HepG2 (cell line): ENCODE data around the gene PRSS38.

Experiments used
- ATF4 ChIP-seq, 2 experiments: fragments of 450-650 bp in 1 of 2; sonication (generic) in 1 of 2; formaldehyde crosslinking; IDR thresholded peaks; 2 replicates each; pipeline versions ENCODE4 v1.5.0 to v1.8.0; 2020 to 2022; ENCODE audit warnings: mild to moderate bottlenecking in 1 of 2, missing genetic modification reagents in 1 of 2
- CEBPB ChIP-seq: IDR thresholded peaks from 2 replicates; pipeline ENCODE4 v1.6.1; 2011; ENCODE audit warnings: low read depth, low read length, improper control_type of control experiment, borderline replicate concordance
- HMGXB4 ChIP-seq, 2 experiments: sonication (generic) in 1 of 2; formaldehyde crosslinking in 1 of 2; IDR thresholded peaks; 2 replicates each; pipeline versions ENCODE4 v1.4.0 to v1.6.1; 2018 to 2020; ENCODE audit warnings: missing genetic modification reagents in 2 of 2, borderline replicate concordance in 1 of 2, low read depth in 1 of 2, mild to moderate bottlenecking in 1 of 2, missing biosample characterization in 1 of 2
- RXRA ChIP-seq: sonication (generic); formaldehyde crosslinking; IDR thresholded peaks from 2 replicates; pipeline ENCODE4 v1.5.1; 2020; ENCODE audit warnings: missing genetic modification reagents
- STAT6 ChIP-seq: sonication (generic); formaldehyde crosslinking; IDR thresholded peaks from 2 replicates; pipeline ENCODE4 v1.4.0; 2020; ENCODE audit warnings: missing genetic modification reagents, mild to moderate bottlenecking, borderline replicate concordance
- TRIM22 ChIP-seq: fragments of 450-650 bp; IDR thresholded peaks from 2 replicates; pipeline ENCODE4 v1.6.1; 2017
- YY1 ChIP-seq: IDR thresholded peaks from 2 replicates; pipeline ENCODE4 v1.6.1; 2011; ENCODE audit warnings: low read length, low read depth, moderate library complexity, mild to moderate bottlenecking; ENCODE audit not compliant: insufficient read depth, insufficient replicate concordance
- ZBTB10 ChIP-seq: sonication (generic); formaldehyde crosslinking; IDR thresholded peaks from 2 replicates; pipeline ENCODE4 v1.4.0; 2020; ENCODE audit warnings: missing genetic modification reagents, borderline replicate concordance
- ZNF12 ChIP-seq: sonication (generic); formaldehyde crosslinking; IDR thresholded peaks from 2 replicates; pipeline ENCODE4 v1.5.0; 2020; ENCODE audit warnings: missing genetic modification reagents
- ZNF704 ChIP-seq: sonication (generic); formaldehyde crosslinking; IDR thresholded peaks from 2 replicates; pipeline ENCODE4 v1.8.1; 2023; ENCODE audit warnings: mild to moderate bottlenecking, inconsistent platforms, moderate library complexity, missing genetic modification reagents, borderline replicate concordance
- TF ChIP-seq, protein P1 (sequence below): sonication (generic); formaldehyde crosslinking; IDR thresholded peaks from 2 replicates; pipeline ENCODE4 v1.5.0; 2020; ENCODE audit warnings: mild to moderate bottlenecking, missing genetic modification reagents, moderate library complexity

DNA sequence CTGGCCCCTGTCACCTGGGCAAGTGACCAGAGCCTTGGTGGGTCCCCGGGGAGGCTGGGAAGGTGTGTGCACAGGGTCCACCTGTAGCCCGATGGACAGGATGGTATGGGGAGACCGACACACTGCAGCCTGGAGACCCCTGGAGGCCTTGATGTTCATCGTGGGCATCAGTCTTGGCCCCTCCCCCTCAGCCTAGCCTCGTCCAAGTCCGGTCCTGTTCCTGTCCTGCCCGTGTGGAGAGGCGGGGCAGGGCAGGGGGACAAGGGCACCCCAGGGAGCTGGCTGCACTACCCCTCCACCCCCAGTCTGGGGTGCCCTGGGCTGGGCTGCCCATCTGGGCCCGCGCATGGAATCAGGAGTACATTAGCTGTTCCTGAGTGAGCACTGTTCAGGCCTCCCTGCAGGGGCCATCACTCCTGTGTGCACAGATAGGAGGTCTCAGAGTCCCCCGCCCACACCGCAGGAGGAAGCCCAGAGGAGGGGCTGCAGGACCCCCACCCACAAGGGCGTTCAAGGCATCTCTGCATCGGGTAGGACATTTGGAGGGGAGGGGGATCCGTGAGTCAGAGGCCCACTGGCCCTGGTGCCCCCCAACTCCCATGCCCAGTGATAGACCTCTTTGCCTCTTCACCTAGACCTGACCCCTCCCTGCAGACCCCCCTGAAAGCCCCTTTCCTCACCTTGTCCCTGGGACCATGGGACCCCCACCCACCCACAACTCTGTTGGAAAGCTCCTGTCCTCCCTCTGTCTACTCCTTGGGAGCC lies 69.1 kb downstream of the PRSS38 start:
- TF ChIP-seq ZBTB10 (CRISPR knock-in tag) (no peak), ZNF704 (CRISPR knock-in tag) (no peak), ZNF12 (CRISPR knock-in tag) (no peak), RXRA (CRISPR knock-in tag) (no peak), TRIM22 (no peak), STAT6 (no peak), HMGXB4 (CRISPR knock-in tag; IDR thresholded peaks at IDR 0.05; ENCODE audit: borderline replicate concordance in 1 of 2, low read depth in 1 of 2) (no peak), YY1 (no peak), ATF4 (CRISPR knock-in tag; IDR thresholded peaks at IDR 0.05) (no peak), CEBPB (no peak)
- TF ChIP-seq, protein P1, sequence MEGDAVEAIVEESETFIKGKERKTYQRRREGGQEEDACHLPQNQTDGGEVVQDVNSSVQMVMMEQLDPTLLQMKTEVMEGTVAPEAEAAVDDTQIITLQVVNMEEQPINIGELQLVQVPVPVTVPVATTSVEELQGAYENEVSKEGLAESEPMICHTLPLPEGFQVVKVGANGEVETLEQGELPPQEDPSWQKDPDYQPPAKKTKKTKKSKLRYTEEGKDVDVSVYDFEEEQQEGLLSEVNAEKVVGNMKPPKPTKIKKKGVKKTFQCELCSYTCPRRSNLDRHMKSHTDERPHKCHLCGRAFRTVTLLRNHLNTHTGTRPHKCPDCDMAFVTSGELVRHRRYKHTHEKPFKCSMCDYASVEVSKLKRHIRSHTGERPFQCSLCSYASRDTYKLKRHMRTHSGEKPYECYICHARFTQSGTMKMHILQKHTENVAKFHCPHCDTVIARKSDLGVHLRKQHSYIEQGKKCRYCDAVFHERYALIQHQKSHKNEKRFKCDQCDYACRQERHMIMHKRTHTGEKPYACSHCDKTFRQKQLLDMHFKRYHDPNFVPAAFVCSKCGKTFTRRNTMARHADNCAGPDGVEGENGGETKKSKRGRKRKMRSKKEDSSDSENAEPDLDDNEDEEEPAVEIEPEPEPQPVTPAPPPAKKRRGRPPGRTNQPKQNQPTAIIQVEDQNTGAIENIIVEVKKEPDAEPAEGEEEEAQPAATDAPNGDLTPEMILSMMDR (CRISPR knock-in tag), result no peak
